Transverse colon (tissue), 3 donors: ENCODE data around the gene ANKEF1.

Experiments
- CTCF ChIP-seq, 5 experiments: fragments of 200-600 bp in 3 of 5; fragments of 450-650 bp in 2 of 5; sonication (generic) in 3 of 5; IDR thresholded peaks; 1 replicate in 2 of 5; 2 replicates in 3 of 5; pipeline ENCODE4 v1.5.1; 2016 to 2017; ENCODE audit warnings: antibody characterized with exemption in 5 of 5, inconsistent platforms in 3 of 5, mild to moderate bottlenecking in 2 of 5, moderate library complexity in 1 of 5
- POLR2A ChIP-seq: fragments of 450-650 bp; IDR thresholded peaks from one replicate; pipeline ENCODE4 v1.6.1; 2016; ENCODE audit warnings: antibody characterized with exemption, mild to moderate bottlenecking, moderate library complexity

GRCh38 chr20:10004900-10005299 is 29.9 kb upstream of the ANKEF1 start:
- no peak for TF ChIP-seq CTCF (IDR thresholded peaks at IDR 0.05)
- no peak for TF ChIP-seq POLR2A
